Gastrocnemius medialis (tissue), 4 donors: ENCODE measurements around the gene PBX1.

Source experiments
- CTCF ChIP-seq, 5 experiments: fragments of 450-650 bp in 3 of 5; fragments of 200-600 bp in 2 of 5; sonication (generic) in 2 of 5; IDR thresholded peaks in 4 of 5; conservative IDR thresholded peaks in 1 of 5; 1 replicate in 4 of 5; 2 replicates in 1 of 5; pipeline ENCODE4 v1.5.1; 2016 to 2019; ENCODE audit warnings: antibody characterized with exemption in 5 of 5, mild to moderate bottlenecking in 3 of 5, moderate library complexity in 3 of 5
- POLR2A ChIP-seq, 2 donors: fragments of 450-650 bp; IDR thresholded peaks; one replicate each; pipeline ENCODE4 v1.6.1; 2017; ENCODE audit warnings: antibody characterized with exemption in 2 of 2, mild to moderate bottlenecking in 2 of 2, moderate library complexity in 2 of 2

GRCh38 chr1:164557270-164557669 is 1.7 kb upstream of the PBX1 start:
- TF ChIP-seq CTCF (IDR thresholded peaks at IDR 0.05 in 4 of 5, conservative IDR thresholded peaks at IDR 0.05 in 1 of 5) (no peak), POLR2A (IDR thresholded peaks at IDR 0.05) (no peak)
